HG03439 (cell line): ENCODE results near the gene PCNX2.
"Not testable (repeated sequence)": the region's sequence is repeated elsewhere in the genome, so short reads cannot be mapped to it uniquely, and the experiment has no call there.

Experiments used
- ATAC-seq: cut with Tn5 transposase; IDR thresholded peaks from one replicate; pipeline ENCODE4 v1.9.1; 2021; ENCODE audit warnings: mild to moderate bottlenecking, moderate library complexity; ENCODE audit not compliant: unreplicated experiment

Gene PCNX2

GRCh38 chr1:233080827-233081226 is 214.7 kb downstream of the PCNX2 start:
- not testable (repeated sequence) for ATAC-seq

- no peak for ATAC-seq
Measured at GRCh38 chr1:233080286-233080685, 215.2 kb downstream of the PCNX2 start.

- no peak for ATAC-seq
Measured at GRCh38 chr1:233079574-233079973, 216.0 kb downstream of the PCNX2 start.

DNA sequence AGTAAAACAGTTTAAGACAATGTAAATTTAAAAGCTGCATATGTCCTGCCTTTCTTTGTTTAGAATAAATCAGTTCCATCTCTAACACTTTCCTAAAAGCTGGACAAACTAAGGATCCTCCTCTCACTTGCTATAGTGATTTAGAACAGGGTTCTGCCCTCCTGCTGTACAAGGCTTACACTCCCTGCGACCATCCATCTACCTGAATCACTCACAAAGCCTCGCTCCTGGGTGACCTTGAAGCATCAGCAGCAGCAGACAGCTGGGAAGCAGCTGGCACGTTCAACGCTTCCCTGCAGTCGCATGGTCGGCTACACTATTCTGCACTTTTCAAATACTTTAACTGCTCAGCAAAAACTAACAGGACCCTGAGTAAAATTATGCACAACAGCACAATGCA is 217.1 kb downstream of the PCNX2 start:
- ATAC-seq, result no peak

GRCh38 chr1:233075915-233076295 is 219.6 kb downstream of the PCNX2 start:
- no peak for ATAC-seq

- no peak for ATAC-seq
Measured at GRCh38 chr1:233066087-233066486, 229.4 kb downstream of the PCNX2 start.

- no peak for ATAC-seq
Measured at GRCh38 chr1:233065685-233066084, 229.8 kb downstream of the PCNX2 start.

DNA sequence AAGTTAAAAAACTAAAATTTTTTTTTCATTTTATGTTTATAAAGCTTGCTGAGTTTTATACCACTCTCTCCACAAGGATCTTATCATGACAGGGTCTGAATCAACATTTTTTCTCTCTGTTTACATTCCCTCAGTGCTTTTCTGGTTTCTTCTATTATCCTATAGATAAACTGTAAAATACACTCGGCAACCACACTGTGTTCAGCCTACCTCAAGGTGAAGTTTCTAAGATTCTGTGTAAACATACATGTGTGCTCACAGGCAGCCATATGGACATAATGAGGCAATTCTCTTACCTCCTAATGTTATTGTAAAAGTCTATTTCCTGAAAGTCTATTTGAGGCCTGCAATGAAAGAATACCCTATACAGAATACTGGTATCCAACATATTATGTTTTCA is 230.5 kb downstream of the PCNX2 start:
- ATAC-seq, result no peak

GRCh38 chr1:233063462-233063861 is 232.1 kb downstream of the PCNX2 start:
- no peak for ATAC-seq

- no peak for ATAC-seq
Measured at GRCh38 chr1:233061265-233061664, 234.3 kb downstream of the PCNX2 start.

DNA sequence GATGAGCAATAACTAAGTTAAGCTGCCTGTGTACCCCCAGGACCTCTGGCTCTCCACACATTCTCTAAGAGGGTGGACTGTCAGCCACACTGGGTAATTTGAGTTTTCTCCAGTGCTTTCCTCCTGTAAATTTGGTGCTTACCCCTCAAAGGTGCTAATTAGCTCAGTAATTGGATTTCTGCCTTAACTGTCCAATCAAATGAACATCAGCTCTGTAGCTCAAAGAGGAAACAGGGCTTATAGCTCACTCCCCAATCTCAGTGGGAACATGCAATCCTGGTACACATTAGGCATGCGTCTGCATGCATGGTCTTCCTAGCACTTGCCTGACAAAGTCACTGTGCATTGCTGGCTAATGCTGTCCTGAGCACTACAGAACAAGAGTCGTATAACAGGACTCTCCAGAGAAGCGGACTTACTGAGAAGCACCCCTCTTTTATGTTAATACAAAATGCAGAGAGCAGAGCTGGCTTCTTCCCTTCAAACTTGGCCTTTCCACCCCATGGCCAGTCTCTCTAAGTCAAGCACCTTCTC is 235.0 kb downstream of the PCNX2 start:
- no peak for ATAC-seq

DNA sequence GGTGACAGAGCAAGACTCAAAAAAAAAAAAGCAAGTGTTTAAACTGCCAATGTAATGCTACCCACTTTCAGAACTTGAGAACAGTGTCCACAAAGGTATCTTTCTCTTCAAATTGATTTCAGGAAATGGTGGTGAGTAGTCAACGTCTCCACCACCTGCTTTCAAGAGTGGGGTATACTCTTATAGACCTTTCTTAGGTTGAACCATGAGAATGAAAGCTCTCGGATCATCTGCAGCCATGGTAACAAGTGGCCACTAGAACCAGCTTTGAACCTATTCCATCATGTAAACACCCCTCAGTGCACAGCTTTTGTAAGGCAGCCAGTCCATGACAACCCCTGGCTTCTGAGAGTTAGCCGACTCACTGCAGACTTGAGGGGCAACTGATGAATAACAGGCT is 237.7 kb downstream of the PCNX2 start:
- ATAC-seq, result no peak

GRCh38 chr1:233055879-233056641 is 239.5 kb downstream of the PCNX2 start:
- no peak for ATAC-seq

DNA sequence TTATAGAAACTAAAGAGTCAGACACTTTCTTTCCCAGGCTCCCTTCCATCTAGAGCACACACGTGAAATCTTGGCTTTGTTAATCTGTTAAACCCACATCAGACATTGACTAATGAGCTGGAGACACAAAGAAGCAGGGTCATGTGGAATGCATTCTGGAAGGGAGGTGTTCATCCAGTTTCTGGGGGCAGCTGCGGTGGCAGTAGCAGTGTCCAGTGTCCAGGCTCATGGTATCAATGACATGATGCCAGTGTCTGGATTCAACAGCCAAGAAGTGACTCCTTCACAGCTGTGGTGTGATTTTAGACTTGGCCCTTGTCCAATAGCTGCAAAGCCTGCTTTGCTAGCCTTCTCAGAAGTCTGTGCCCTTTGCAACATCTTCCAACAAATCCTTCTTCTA is 249.9 kb downstream of the PCNX2 start:
- ATAC-seq, result no peak

DNA sequence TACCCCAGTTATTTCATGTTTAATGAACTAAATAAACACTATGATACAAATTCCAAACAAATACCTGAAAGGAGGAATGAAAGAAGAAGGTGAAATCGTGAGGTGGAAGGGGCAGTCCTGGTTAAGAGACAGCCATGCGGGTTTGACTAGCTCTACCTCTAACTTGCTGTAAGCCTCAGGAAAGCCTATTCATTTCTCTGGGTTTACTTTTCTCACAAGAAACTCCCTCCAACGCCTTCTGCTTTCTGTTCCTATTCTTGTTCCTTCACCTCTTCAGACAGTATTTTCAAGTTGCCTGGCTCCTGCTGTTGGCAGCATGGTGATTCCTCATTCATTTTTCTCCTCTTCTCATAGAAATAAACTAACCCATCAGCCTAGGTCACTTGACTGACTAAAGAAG is 252.7 kb downstream of the PCNX2 start:
- no peak for ATAC-seq

GRCh38 chr1:233040494-233040893 is 255.0 kb downstream of the PCNX2 start:
- ATAC-seq, result no peak

DNA sequence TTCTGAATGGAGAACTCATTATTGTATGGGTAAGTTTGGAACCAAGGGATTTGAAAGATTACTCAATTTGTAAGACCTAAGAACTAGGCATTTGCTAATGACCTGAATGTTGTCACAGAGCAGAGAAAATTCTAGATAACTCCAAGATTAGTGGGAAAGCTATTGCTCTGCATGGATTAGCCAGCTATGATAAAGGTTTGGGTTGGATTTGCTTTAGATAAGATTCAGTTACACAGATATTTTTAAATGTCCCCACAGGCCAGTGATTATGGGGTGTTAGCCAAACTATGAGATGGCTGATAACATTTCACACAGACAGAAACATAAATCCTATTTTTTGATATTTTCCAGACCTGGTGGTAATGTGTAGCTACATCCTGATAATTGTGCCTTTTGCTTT is 256.9 kb downstream of the PCNX2 start:
- ATAC-seq, result no peak

DNA sequence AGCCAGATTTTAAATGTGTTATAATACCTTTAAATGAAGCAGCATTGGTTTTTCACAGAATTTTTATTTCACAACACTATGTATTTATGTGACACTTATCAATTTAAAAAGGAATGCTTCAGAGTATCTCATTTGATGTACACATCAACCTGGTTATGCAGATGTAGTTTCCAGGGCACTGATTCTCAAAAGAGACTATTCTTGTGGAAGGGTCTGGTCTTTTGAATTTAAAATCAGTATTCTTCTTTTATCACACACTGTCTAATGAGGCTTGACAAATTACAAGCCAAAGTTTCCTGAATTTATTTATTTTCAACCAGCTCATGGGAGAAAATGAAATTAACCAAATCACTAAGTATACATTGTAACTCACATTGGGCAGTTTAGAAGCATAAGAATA is 257.7 kb downstream of the PCNX2 start:
- ATAC-seq, result no peak

GRCh38 chr1:233034836-233035235 is 260.7 kb downstream of the PCNX2 start:
- no peak for ATAC-seq

DNA sequence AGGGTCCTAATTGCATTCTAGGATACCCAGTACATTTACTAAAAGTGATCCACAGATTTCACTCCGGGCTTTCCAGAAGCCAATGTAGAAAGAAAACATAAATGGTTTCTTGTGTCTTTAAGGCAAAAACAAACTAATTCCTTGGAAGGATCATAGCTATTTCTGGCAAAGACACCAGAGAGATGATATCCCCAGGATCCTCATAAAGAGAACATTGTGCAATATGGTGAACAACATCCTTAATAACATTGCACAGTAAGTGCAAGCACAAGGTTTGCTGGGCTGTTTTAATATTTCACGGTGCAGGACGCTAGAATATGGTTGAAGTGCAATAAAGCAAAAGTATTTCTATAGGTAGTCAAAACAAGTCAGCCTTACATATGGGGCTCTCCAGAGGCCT is 262.2 kb downstream of the PCNX2 start:
- no peak for ATAC-seq

GRCh38 chr1:233032916-233033315 is 262.6 kb downstream of the PCNX2 start:
- ATAC-seq, result no peak

DNA sequence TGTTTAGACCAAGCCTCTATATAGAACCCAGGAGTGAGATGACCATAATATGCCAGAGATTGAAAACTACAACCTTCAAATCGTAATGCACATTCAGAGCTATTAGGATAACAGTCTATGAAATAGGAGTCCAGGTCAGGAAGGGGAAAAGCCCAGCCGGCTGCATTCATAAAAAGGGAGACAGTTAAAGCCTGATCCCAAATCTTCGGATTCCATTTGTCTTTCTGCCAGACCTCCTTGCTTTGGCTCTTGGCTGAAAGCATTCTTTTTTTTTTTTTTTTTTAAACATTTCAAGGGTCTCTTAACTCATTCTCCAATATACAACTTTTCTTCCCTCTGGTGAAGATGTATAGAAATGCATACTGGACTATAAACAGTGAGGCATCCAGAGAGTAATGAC is 264.0 kb downstream of the PCNX2 start:
- ATAC-seq, result no peak

GRCh38 chr1:233027046-233027445 is 268.5 kb downstream of the PCNX2 start:
- no peak for ATAC-seq
